ENCODE results near the gene PROK1. TPM values are rescaled to one million over a fixed set of nuclear protein-coding genes. Genes with fewer than 3 reads are reported as not detected.

Gene PROK1
- total and polyA plus RNA-seq, 8 donors, result 1.5 TPM; not detected in 7

GRCh38 chr1:110498270-110498669 is 47.3 kb downstream of the PROK1 start:
- no peak for TF ChIP-seq POLR2A (IDR thresholded peaks at IDR 0.05)
- TF ChIP-seq EP300 (IDR thresholded peaks at IDR 0.05), result no peak
- no peak for TF ChIP-seq CTCF (IDR thresholded peaks at IDR 0.05)
- TF ChIP-seq POLR2AphosphoS5 (IDR thresholded peaks at IDR 0.05), result no peak
- H3K27ac ChIP-seq, result no peak overlapping the region
- 63 to 74% (median 73%) methylated on average over 6 of the region's 6 CpGs for WGBS, 5 donors
- no peak overlapping the region for H3K4me3 ChIP-seq
- DNase-seq, result no peak
- no peaks in the 10 kb centered on the region for H3K36me3 ChIP-seq
- intact Hi-C loops (cut with DNase I; ENCODE audit: low total_unique reads), result no loop called here
- no peaks in the 10 kb centered on the region for H3K27me3 ChIP-seq
- no peaks in the 10 kb centered on the region for H3K9me3 ChIP-seq
- peaks cover 0 to 17% (median 4%) of the 10 kb centered on the region in 4 donors for H3K4me1 ChIP-seq

DNA sequence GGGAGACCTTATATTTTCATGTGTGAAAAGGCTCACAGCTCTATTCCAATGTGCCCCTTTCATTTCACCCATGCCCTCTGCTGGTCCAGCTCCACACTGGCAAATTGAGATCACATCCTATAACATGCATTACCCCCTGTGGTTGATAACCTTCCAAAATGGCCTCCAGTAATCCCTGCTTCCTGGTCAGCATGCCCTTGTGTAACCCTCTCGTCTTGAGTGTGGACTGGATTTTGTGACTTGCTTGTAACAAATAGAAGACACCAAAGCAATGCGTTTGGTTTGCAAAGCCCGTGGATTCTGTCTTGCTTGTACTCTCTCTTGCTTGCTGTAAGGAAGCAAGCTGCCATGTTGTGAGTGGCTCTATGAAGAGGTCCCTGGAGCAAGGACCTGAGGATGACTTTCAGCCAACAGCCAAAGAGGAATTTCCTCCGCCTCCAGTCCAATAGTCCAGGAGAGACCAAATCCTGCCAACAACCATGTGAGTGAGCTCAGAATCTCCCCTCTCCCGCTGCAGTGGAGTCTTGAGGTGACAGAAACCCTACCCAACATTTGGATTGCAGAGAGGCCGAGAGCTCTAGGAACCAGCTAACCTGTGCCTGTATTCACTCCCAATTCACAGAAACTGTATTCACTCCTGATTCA is 50.7 kb downstream of the PROK1 start:
- H3K36me3 ChIP-seq, result no peaks in the 10 kb centered on the region
- no peak overlapping the region for H3K27ac ChIP-seq
- intact Hi-C loops (cut with DNase I; ENCODE audit: low total_unique reads), result no loop called here
- no peaks in the 10 kb centered on the region for H3K9me3 ChIP-seq
- TF ChIP-seq POLR2A (IDR thresholded peaks at IDR 0.05) (no peak), CTCF (IDR thresholded peaks at IDR 0.05) (no peak)
- 68 to 78% (median 77%) methylated on average over 5 to 6 of the region's 6 CpGs for WGBS, 5 donors
- no peak for DNase-seq
- H3K27me3 ChIP-seq, result no peaks in the 10 kb centered on the region
- no peak overlapping the region for H3K4me3 ChIP-seq
- H3K4me1 ChIP-seq, result no peaks in the 10 kb centered on the region

DNA sequence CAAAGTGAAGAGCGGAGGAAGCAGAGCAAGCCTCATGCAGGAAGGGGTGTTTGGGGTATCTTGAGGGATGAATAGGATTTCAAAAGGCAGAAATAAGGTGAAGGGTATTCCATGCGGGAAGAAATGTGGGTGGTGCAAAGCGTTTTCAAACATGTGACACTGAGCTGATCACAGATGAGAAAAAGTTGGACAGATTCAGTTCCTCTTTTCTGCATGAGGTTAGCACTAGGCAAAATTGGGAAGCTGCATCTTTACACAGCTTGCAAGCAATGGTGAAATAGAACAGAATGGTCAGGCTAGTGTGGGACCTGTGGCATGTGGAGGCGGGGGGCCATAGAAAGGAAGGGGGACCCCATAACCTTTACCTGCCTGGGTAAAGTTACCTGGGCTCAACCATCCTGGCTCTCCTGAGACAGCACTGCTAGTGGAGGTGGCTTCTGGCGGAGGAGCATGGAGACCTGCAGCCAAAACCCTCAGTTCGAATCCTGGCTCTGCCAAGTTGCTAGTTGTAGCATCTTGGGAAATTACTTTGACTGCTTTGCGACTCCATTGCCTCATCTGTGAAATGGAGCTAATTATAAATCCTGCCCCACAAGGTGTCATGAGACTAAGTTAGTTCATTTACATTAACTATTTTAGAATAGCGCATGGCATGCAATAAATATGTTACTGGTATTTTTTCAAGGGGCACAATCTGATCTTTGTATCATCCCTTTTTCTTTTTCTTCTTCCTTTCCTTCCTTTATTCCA is 51.6 kb downstream of the PROK1 start:
- no peaks in the 10 kb centered on the region for H3K9me3 ChIP-seq
- 64 to 87% (median 80%) methylated on average over 8 of the region's 8 CpGs for WGBS, 5 donors
- no peaks in the 10 kb centered on the region for H3K27me3 ChIP-seq
- no peak for DNase-seq
- H3K4me3 ChIP-seq, result no peak overlapping the region
- TF ChIP-seq EP300 (IDR thresholded peaks at IDR 0.05) (no peak), POLR2A (IDR thresholded peaks at IDR 0.05) (no peak), POLR2AphosphoS5 (IDR thresholded peaks at IDR 0.05) (no peak), CTCF (IDR thresholded peaks at IDR 0.05) (no peak)
- no peak overlapping the region for H3K27ac ChIP-seq
- H3K36me3 ChIP-seq, result no peaks in the 10 kb centered on the region
- intact Hi-C loops (cut with DNase I; ENCODE audit: low total_unique reads), result no loop called here
- H3K4me1 ChIP-seq, result peaks cover 0 to under 1% (median under 1%) of the 10 kb centered on the region in 4 donors

DNA sequence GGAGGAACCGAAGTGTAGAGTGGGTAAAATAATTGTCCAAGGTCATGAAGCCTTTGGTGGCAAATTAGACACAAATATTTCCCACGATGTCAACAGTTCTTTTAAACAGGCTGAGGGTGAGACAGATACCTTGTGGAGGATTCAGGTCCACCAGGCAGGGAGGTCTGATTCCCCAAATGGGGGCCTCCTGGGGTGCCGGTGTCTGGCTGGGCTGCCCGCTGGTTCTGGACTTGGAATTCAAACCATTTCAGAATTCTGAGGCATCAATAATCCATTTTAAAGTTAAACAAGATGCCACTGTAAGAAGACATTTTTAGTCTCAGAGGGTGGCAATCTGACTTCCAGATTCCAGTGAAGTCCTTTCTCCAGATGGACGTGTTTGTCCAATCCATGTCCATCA is 52.5 kb downstream of the PROK1 start:
- Histone ChIP-seq H3K4me3 (no peak overlapping the region), H3K4me1 (peaks cover 0 to 9% (median 4%) of the 10 kb centered on the region in 4 donors), H3K36me3 (no peaks in the 10 kb centered on the region), H3K27me3 (no peaks in the 10 kb centered on the region), H3K27ac (no peak overlapping the region), H3K9me3 (no peaks in the 10 kb centered on the region)
- DNase-seq, result no peak
- WGBS, 5 donors, result 77 to 84% (median 83%) methylated on average over 5 of the region's 5 CpGs
- TF ChIP-seq CTCF (IDR thresholded peaks at IDR 0.05) (no peak), POLR2A (IDR thresholded peaks at IDR 0.05) (no peak), POLR2AphosphoS5 (IDR thresholded peaks at IDR 0.05) (no peak), EP300 (IDR thresholded peaks at IDR 0.05) (no peak)
- intact Hi-C loops (cut with DNase I; ENCODE audit: low total_unique reads), result no loop called here
